ENCODE data around the gene APBB2.

GRCh38 chr4:41132055-41132683, 82.2 kb downstream of the APBB2 start:
- TF ChIP-seq EZH2 (IDR thresholded peaks at IDR 0.05; ENCODE audit: low read depth, unreplicated experiment), result no peak
- no peak for TF ChIP-seq CTCF (conservative IDR thresholded peaks at IDR 0.05; ENCODE audit: low read depth in 2 of 2)
- no peak for TF ChIP-seq JUNB (IDR thresholded peaks at IDR 0.05; ENCODE audit: unreplicated experiment)
- TF ChIP-seq NANOG (IDR thresholded peaks at IDR 0.05; ENCODE audit: borderline replicate concordance), result no peak
- no peak for TF ChIP-seq POLR2AphosphoS5 (IDR thresholded peaks at IDR 0.05; ENCODE audit: low read depth)
- no peak for TF ChIP-seq REST (IDR thresholded peaks at IDR 0.05; ENCODE audit: unreplicated experiment)
- TF ChIP-seq, protein P1, sequence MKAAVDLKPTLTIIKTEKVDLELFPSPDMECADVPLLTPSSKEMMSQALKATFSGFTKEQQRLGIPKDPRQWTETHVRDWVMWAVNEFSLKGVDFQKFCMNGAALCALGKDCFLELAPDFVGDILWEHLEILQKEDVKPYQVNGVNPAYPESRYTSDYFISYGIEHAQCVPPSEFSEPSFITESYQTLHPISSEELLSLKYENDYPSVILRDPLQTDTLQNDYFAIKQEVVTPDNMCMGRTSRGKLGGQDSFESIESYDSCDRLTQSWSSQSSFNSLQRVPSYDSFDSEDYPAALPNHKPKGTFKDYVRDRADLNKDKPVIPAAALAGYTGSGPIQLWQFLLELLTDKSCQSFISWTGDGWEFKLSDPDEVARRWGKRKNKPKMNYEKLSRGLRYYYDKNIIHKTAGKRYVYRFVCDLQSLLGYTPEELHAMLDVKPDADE (IDR thresholded peaks at IDR 0.05), result no peak
- no peak for TF ChIP-seq EZH2phosphoT487 (IDR thresholded peaks at IDR 0.05; ENCODE audit: unreplicated experiment)
- TF ChIP-seq CREB1 (CRISPR knock-in tag; IDR thresholded peaks at IDR 0.05; ENCODE audit: low read depth), result no peak
